Measurements from ENCODE around the gene NR1I2.

Gene NR1I2

GRCh38 chr3:119809249-119810017 lies 27.5 kb downstream of the NR1I2 start:
- Histone ChIP-seq H3K27me3 (no peaks in the 10 kb centered on the region), H3K4me3 (no peak overlapping the region), H3K4me2 (no peak overlapping the region), H3K9me3 (replicated peaks in 1 of 11) (no peaks in the 10 kb centered on the region), H3K9ac (no peak overlapping the region), H3K36me3 (no peaks in the 10 kb centered on the region), H4K20me1 (no peaks in the 10 kb centered on the region), H3K4me1 (no peaks in the 10 kb centered on the region), H3K27ac (no peak overlapping the region)
- TF ChIP-seq Cebpa-rat (IDR thresholded peaks at IDR 0.05) = no peak

GRCh38 chr3:119810018-119810435 lies 28.1 kb downstream of the NR1I2 start:
- TF ChIP-seq Cebpa-rat (IDR thresholded peaks at IDR 0.05) = no peak
- H3K27ac ChIP-seq = no peak overlapping the region
- H4K20me1 ChIP-seq = no peaks in the 10 kb centered on the region
- H3K36me3 ChIP-seq = no peaks in the 10 kb centered on the region
- H3K9me3 ChIP-seq (replicated peaks in 1 of 11) = no peaks in the 10 kb centered on the region
- no peaks in the 10 kb centered on the region for H3K4me1 ChIP-seq
- H3K9ac ChIP-seq = no peak overlapping the region
- no peak overlapping the region for H3K4me3 ChIP-seq
- H3K4me2 ChIP-seq = no peak overlapping the region
- H3K27me3 ChIP-seq = no peaks in the 10 kb centered on the region

- TF ChIP-seq Cebpa-rat (IDR thresholded peaks at IDR 0.05) = no peak
- H4K20me1 ChIP-seq = no peaks in the 10 kb centered on the region
- H3K27me3 ChIP-seq = no peaks in the 10 kb centered on the region
- H3K27ac ChIP-seq = no peak overlapping the region
- no peaks in the 10 kb centered on the region for H3K9me3 ChIP-seq (replicated peaks in 1 of 11)
- H3K4me3 ChIP-seq = no peak overlapping the region
- H3K4me2 ChIP-seq = no peak overlapping the region
- H3K36me3 ChIP-seq = no peaks in the 10 kb centered on the region
- no peak overlapping the region for H3K9ac ChIP-seq
- H3K4me1 ChIP-seq = no peaks in the 10 kb centered on the region
Observed at GRCh38 chr3:119812491-119813058, 30.7 kb downstream of the NR1I2 start.

GRCh38 chr3:119815716-119816115 lies 33.8 kb downstream of the NR1I2 start:
- no peaks in the 10 kb centered on the region for H3K9me3 ChIP-seq (replicated peaks in 1 of 11)
- H3K9ac ChIP-seq = no peak overlapping the region
- H3K36me3 ChIP-seq = no peaks in the 10 kb centered on the region
- H3K4me2 ChIP-seq = no peak overlapping the region
- no peaks in the 10 kb centered on the region for H4K20me1 ChIP-seq
- H3K27me3 ChIP-seq = no peaks in the 10 kb centered on the region
- H3K27ac ChIP-seq = no peak overlapping the region
- H3K4me1 ChIP-seq = no peaks in the 10 kb centered on the region
- TF ChIP-seq Cebpa-rat (IDR thresholded peaks at IDR 0.05) = no peak
- H3K4me3 ChIP-seq = no peak overlapping the region

DNA sequence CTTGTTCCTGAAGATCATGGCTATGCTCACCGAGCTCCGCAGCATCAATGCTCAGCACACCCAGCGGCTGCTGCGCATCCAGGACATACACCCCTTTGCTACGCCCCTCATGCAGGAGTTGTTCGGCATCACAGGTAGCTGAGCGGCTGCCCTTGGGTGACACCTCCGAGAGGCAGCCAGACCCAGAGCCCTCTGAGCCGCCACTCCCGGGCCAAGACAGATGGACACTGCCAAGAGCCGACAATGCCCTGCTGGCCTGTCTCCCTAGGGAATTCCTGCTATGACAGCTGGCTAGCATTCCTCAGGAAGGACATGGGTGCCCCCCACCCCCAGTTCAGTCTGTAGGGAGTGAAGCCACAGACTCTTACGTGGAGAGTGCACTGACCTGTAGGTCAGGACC lies 35.2 kb downstream of the NR1I2 start:
- Histone ChIP-seq H3K27me3 (no peaks in the 10 kb centered on the region), H3K36me3 (no peaks in the 10 kb centered on the region)

GRCh38 chr3:119817583-119818363 lies 35.9 kb downstream of the NR1I2 start:
- Histone ChIP-seq H3K27me3 (no peaks in the 10 kb centered on the region), H4K20me1 (no peaks in the 10 kb centered on the region), H3K36me3 (no peaks in the 10 kb centered on the region), H3K4me3 (no peak overlapping the region), H3K9ac (no peak overlapping the region), H3K4me2 (no peak overlapping the region), H3K4me1 (no peaks in the 10 kb centered on the region), H3K9me3 (replicated peaks in 1 of 11) (no peaks in the 10 kb centered on the region), H3K27ac (no peak overlapping the region)
- TF ChIP-seq Cebpa-rat (IDR thresholded peaks at IDR 0.05) = no peak

More for the DNA sequence above, 35.2 kb downstream of the NR1I2 start:
- TF ChIP-seq Cebpa-rat (IDR thresholded peaks at IDR 0.05) = no peak
- Histone ChIP-seq H3K9ac (no peak overlapping the region), H4K20me1 (no peaks in the 10 kb centered on the region), H3K9me3 (replicated peaks in 1 of 11) (no peaks in the 10 kb centered on the region), H3K4me1 (no peaks in the 10 kb centered on the region), H3K4me3 (no peak overlapping the region), H3K27ac (no peak overlapping the region), H3K4me2 (no peak overlapping the region)

DNA sequence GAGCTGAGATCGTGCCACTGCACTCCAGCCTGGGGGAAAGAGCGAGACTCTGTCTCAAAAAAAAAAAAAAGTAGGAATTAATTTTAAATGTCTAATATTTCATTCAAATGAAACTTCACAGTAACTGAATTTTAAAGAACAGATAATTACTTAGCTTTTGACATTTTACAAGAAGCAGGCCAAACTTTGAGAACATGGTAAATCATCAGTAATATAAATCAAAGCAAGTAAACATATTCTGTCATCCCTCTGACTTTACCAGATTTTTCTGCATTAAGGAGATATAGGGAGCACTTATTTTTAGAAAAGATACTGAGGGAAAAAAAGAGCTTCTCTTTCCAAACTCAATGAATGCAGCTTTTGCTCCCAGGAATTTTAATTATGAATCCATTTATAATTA lies 37.0 kb downstream of the NR1I2 start:
- no peak for TF ChIP-seq Cebpa-rat (IDR thresholded peaks at IDR 0.05)
- no peaks in the 10 kb centered on the region for H4K20me1 ChIP-seq
- H3K4me1 ChIP-seq = no peaks in the 10 kb centered on the region
- H3K36me3 ChIP-seq = 0 out of 22 replicates have a peak, but pooled peaks cover 0 to 9% (median 0%) of the 10 kb centered on the region in 11 experiments
- no peak overlapping the region for H3K27ac ChIP-seq
- H3K9ac ChIP-seq = no peak overlapping the region
- no peaks in the 10 kb centered on the region for H3K9me3 ChIP-seq (replicated peaks in 1 of 11)
- no peak overlapping the region for H3K4me3 ChIP-seq
- H3K27me3 ChIP-seq = no peaks in the 10 kb centered on the region
- H3K4me2 ChIP-seq = no peak overlapping the region

DNA sequence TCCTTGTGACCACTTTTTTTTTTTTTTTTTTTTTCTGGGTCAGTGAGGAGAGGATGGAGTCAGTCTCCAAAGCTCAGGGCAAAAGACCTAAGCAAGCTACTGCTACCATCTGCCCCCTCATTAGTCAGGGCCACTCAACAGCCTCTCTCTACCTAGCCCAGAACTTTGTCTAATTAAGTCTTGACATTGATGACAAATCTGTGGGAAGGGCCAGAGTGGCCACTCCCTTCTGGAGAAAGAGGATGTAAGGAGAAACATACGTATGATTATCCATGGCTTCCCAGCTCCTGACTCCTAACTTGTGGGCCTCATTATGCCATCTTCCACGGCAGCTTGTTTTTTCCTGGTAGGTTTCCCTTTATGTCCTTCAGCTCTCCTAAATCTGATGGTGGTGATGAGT lies 37.9 kb downstream of the NR1I2 start:
- no peak overlapping the region for H3K9ac ChIP-seq
- no peak overlapping the region for H3K4me3 ChIP-seq
- H3K27me3 ChIP-seq = no peaks in the 10 kb centered on the region
- H4K20me1 ChIP-seq = no peaks in the 10 kb centered on the region
- H3K27ac ChIP-seq = no peak overlapping the region
- H3K9me3 ChIP-seq (replicated peaks in 1 of 11) = no peaks in the 10 kb centered on the region
- no peaks in the 10 kb centered on the region for H3K4me1 ChIP-seq
- H3K4me2 ChIP-seq = no peak overlapping the region
- peaks cover 0 to 15% (median 2%) of the 10 kb centered on the region in 11 experiments; a peak in 7 of 22 replicates for H3K36me3 ChIP-seq
- no peak for TF ChIP-seq Cebpa-rat (IDR thresholded peaks at IDR 0.05)

- H3K27me3 ChIP-seq = no peaks in the 10 kb centered on the region
- no peak overlapping the region for H3K4me3 ChIP-seq
- H3K4me1 ChIP-seq = no peaks in the 10 kb centered on the region
- H3K27ac ChIP-seq = no peak overlapping the region
- peaks cover 0 to 23% (median 0%) of the 10 kb centered on the region in 11 experiments; a peak in 4 of 22 replicates for H4K20me1 ChIP-seq
- H3K36me3 ChIP-seq = peaks cover 0 to 48% (median 5%) of the 10 kb centered on the region in 11 experiments; a peak in 11 of 22 replicates
- TF ChIP-seq Cebpa-rat (IDR thresholded peaks at IDR 0.05) = no peak
- no peaks in the 10 kb centered on the region for H3K9me3 ChIP-seq (replicated peaks in 1 of 11)
- no peak overlapping the region for H3K4me2 ChIP-seq
- H3K9ac ChIP-seq = no peak overlapping the region
Observed at GRCh38 chr3:119825820-119826219, 43.9 kb downstream of the NR1I2 start.
